ENCODE results near the gene MMP8. TPM values are rescaled to one million over a fixed set of nuclear protein-coding genes. Genes with fewer than 3 reads are reported as not detected.

MMP8 gene
- total RNA-seq, 2 donors from 2014 or later, result not detected

- no peak overlapping the region for H3K4me3 ChIP-seq
- no peak overlapping the region for H3K27ac ChIP-seq
- no peaks in the 10 kb centered on the region for H3K36me3 ChIP-seq
- TF ChIP-seq CTCF (IDR thresholded peaks at IDR 0.05) (no peak), POLR2AphosphoS5 (IDR thresholded peaks at IDR 0.05) (no peak), POLR2A (IDR thresholded peaks at IDR 0.05) (no peak)
- no peak for DNase-seq (ENCODE audit: low spot score)
- intact Hi-C loops (cut with DNase I), result no loop called here
- WGBS, result 19% methylated on average over 1 of the region's 1 CpG
- H3K4me1 ChIP-seq (replicated peaks), result no peaks in the 10 kb centered on the region
- H3K9me3 ChIP-seq, result no peaks in the 10 kb centered on the region
- no peaks in the 10 kb centered on the region for H3K27me3 ChIP-seq (replicated peaks; ENCODE audit: insufficient read depth)
Measured at GRCh38 chr11:102680945-102681344, 43.8 kb downstream of the MMP8 start.

GRCh38 chr11:102678022-102678421 lies 46.7 kb downstream of the MMP8 start:
- Histone ChIP-seq H3K4me3 (no peak overlapping the region), H3K27me3 (replicated peaks; ENCODE audit: insufficient read depth) (no peaks in the 10 kb centered on the region), H3K9me3 (no peaks in the 10 kb centered on the region), H3K36me3 (no peaks in the 10 kb centered on the region), H3K27ac (no peak overlapping the region), H3K4me1 (replicated peaks) (no peaks in the 10 kb centered on the region)
- no peak for TF ChIP-seq POLR2AphosphoS5 (IDR thresholded peaks at IDR 0.05)
- TF ChIP-seq POLR2A (IDR thresholded peaks at IDR 0.05), result no peak
- no peak for TF ChIP-seq CTCF (IDR thresholded peaks at IDR 0.05)
- intact Hi-C loops (cut with DNase I), result no loop called here
- WGBS, result 80% methylated on average over 2 of the region's 2 CpGs
- no peak for DNase-seq (ENCODE audit: low spot score)

- H3K9me3 ChIP-seq, result no peaks in the 10 kb centered on the region
- TF ChIP-seq POLR2A (IDR thresholded peaks at IDR 0.05), result no peak
- TF ChIP-seq POLR2AphosphoS5 (IDR thresholded peaks at IDR 0.05), result no peak
- TF ChIP-seq CTCF (IDR thresholded peaks at IDR 0.05), result no peak
Measured at GRCh38 chr11:102676084-102676483, 48.7 kb downstream of the MMP8 start.

GRCh38 chr11:102669664-102670063 lies 55.1 kb downstream of the MMP8 start:
- DNase-seq (ENCODE audit: low spot score), result no peak
- Histone ChIP-seq H3K36me3 (no peaks in the 10 kb centered on the region), H3K27me3 (replicated peaks; ENCODE audit: insufficient read depth) (no peaks in the 10 kb centered on the region), H3K27ac (no peak overlapping the region), H3K9me3 (no peaks in the 10 kb centered on the region), H3K4me3 (no peak overlapping the region), H3K4me1 (replicated peaks) (no peaks in the 10 kb centered on the region)
- WGBS, result 81% methylated on average over 3 of the region's 3 CpGs
- intact Hi-C loops (cut with DNase I), result no loop called here
- TF ChIP-seq CTCF (IDR thresholded peaks at IDR 0.05), result no peak
- no peak for TF ChIP-seq POLR2AphosphoS5 (IDR thresholded peaks at IDR 0.05)
- no peak for TF ChIP-seq POLR2A (IDR thresholded peaks at IDR 0.05)

More at GRCh38 chr11:102676084-102676483, 48.7 kb downstream of the MMP8 start:
- Histone ChIP-seq H3K4me1 (replicated peaks) (no peaks in the 10 kb centered on the region), H3K27me3 (replicated peaks; ENCODE audit: insufficient read depth) (no peaks in the 10 kb centered on the region), H3K4me3 (no peak overlapping the region), H3K27ac (no peak overlapping the region), H3K36me3 (no peaks in the 10 kb centered on the region)
- WGBS, result 82% methylated on average over 2 of the region's 2 CpGs
- intact Hi-C loops (cut with DNase I), result no loop called here
- no peak for DNase-seq (ENCODE audit: low spot score)

GRCh38 chr11:102666331-102666957 lies 58.3 kb downstream of the MMP8 start:
- Histone ChIP-seq H3K27me3 (replicated peaks; ENCODE audit: insufficient read depth) (no peaks in the 10 kb centered on the region), H3K9me3 (no peaks in the 10 kb centered on the region), H3K4me1 (replicated peaks) (no peaks in the 10 kb centered on the region), H3K27ac (no peak overlapping the region), H3K36me3 (no peaks in the 10 kb centered on the region), H3K4me3 (no peak overlapping the region)
- WGBS, result 7% methylated on average over 4 of the region's 4 CpGs
- intact Hi-C loops (cut with DNase I), result no loop called here
- DNase-seq (ENCODE audit: low spot score), result peak; percentile 36
- TF ChIP-seq POLR2AphosphoS5 (IDR thresholded peaks at IDR 0.05) (peak; percentile 33), POLR2A (IDR thresholded peaks at IDR 0.05) (no peak), CTCF (IDR thresholded peaks at IDR 0.05) (peak; percentile 58 to 86 (median 74))

All from prostate gland (tissue), 2 donors.